GM23338 (cell line): ENCODE data around the gene CDH4. TPM values are rescaled to one million over a fixed set of nuclear protein-coding genes. Genes with fewer than 3 reads are reported as not detected.
A peak's percentile ranks its signal among the peaks of the same experiment; 100 is the strongest.

ENCODE experiments used
- ATAC-seq: fragments of 200-7000 bp; cut with Tn5 transposase; 3 replicates; pipeline ENCODE4 v1.9.1; 2020
- DNase-seq: peaks from one replicate; pipeline ENCODE4 v3.0.0-alpha.2; 2015; ENCODE audit warnings: low spot score
- H2AFZ ChIP-seq: fragments of 200-600 bp; sonication (generic); 2 replicates; pipeline ENCODE4 v1.8.0; 2016; ENCODE audit warnings: antibody characterized with exemption, mild to moderate bottlenecking, moderate library complexity
- H3F3A ChIP-seq: fragments of 200-600 bp; sonication (generic); replicated peaks from 2 replicates; pipeline ENCODE4 v1.8.0; 2017; ENCODE audit warnings: antibody characterized with exemption, mixed run types, low read depth
- H3K27ac ChIP-seq: fragments of 200-600 bp; sonication (generic); 2 replicates; pipeline ENCODE4 v1.6.1; 2016; ENCODE audit warnings: low read depth
- H3K27me3 ChIP-seq: fragments of 200-600 bp; sonication (generic); 2 replicates; pipeline ENCODE4 v1.8.0; 2016; ENCODE audit warnings: mild to moderate bottlenecking, mixed run types, moderate library complexity; ENCODE audit not compliant: insufficient read depth
- H3K36me3 ChIP-seq: fragments of 200-600 bp; sonication (generic); 2 replicates; pipeline ENCODE4 v1.8.0; 2016; ENCODE audit warnings: mild to moderate bottlenecking; ENCODE audit not compliant: insufficient read depth
- H3K4me1 ChIP-seq: fragments of 200-600 bp; sonication (generic); 2 replicates; pipeline ENCODE4 v1.8.0; 2016; ENCODE audit warnings: mild to moderate bottlenecking, moderate library complexity; ENCODE audit not compliant: insufficient read depth
- H3K4me2 ChIP-seq: fragments of 200-600 bp; sonication (generic); 2 replicates; pipeline ENCODE4 v1.7.1; 2017; ENCODE audit warnings: mixed run types
- H3K4me3 ChIP-seq: fragments of 200-600 bp; sonication (generic); 2 replicates; pipeline ENCODE4 v1.6.1; 2016; ENCODE audit warnings: mixed run types
- H3K79me2 ChIP-seq: fragments of 200-600 bp; sonication (generic); replicated peaks from 2 replicates; pipeline ENCODE4 v1.8.0; 2017; ENCODE audit warnings: mild to moderate bottlenecking; ENCODE audit not compliant: insufficient read depth
- H3K9me2 ChIP-seq: fragments of 200-600 bp; sonication (generic); 2 replicates; pipeline ENCODE4 v1.8.0; 2017; ENCODE audit not compliant: insufficient read depth
- H4K20me1 ChIP-seq: fragments of 200-600 bp; sonication (generic); replicated peaks from 2 replicates; pipeline ENCODE4 v1.8.0; 2017; ENCODE audit warnings: mild to moderate bottlenecking; ENCODE audit not compliant: insufficient read depth
- H3K27ac Mint-ChIP-seq: 2 replicates; pipeline ENCODE4 v1.8.0; 2020; ENCODE audit warnings: inconsistent platforms, mild to moderate bottlenecking, moderate library complexity, mixed read lengths
- H3K27me3 Mint-ChIP-seq: 3 replicates; pipeline ENCODE4 v1.8.0; 2022; ENCODE audit warnings: low read depth, mild to moderate bottlenecking, moderate library complexity, mixed read lengths, inconsistent platforms; ENCODE audit not compliant: insufficient read depth, poor library complexity
- H3K36me3 Mint-ChIP-seq: 3 replicates; pipeline ENCODE4 v1.8.0; 2021; ENCODE audit warnings: low read depth, mild to moderate bottlenecking, inconsistent platforms, moderate library complexity, mixed read lengths
- H3K4me1 Mint-ChIP-seq: 3 replicates; pipeline ENCODE4 v1.8.0; 2020; ENCODE audit warnings: mild to moderate bottlenecking, inconsistent platforms, mixed read lengths
- H3K4me3 Mint-ChIP-seq: 3 replicates; pipeline ENCODE4 v1.8.0; 2021; ENCODE audit warnings: moderate library complexity, mild to moderate bottlenecking, inconsistent platforms, mixed read lengths
- H3K9me3 Mint-ChIP-seq: 3 replicates; pipeline ENCODE4 v1.8.0; 2020; ENCODE audit warnings: moderate library complexity, mild to moderate bottlenecking, inconsistent platforms, mixed read lengths
- CREB1 ChIP-seq: fragments of 250-450 bp; sonication (Bioruptor Pico); IDR thresholded peaks from 2 replicates; pipeline ENCODE4 v1.5.0; 2020; ENCODE audit warnings: low read depth, mild to moderate bottlenecking, moderate library complexity
- EZH2 ChIP-seq: fragments of 200-600 bp; sonication (generic); IDR thresholded peaks from one replicate; pipeline ENCODE4 v1.8.0; 2017; ENCODE audit warnings: antibody characterized with exemption, mild to moderate bottlenecking, low read depth; ENCODE audit not compliant: unreplicated experiment
- EZH2phosphoT487 ChIP-seq: fragments of 200-600 bp; sonication (generic); IDR thresholded peaks from one replicate; pipeline ENCODE4 v1.8.1; 2018; ENCODE audit warnings: antibody characterized with exemption; ENCODE audit not compliant: unreplicated experiment
- JUNB ChIP-seq: IDR thresholded peaks from one replicate; pipeline ENCODE4 v1.6.1; 2016; ENCODE audit warnings: antibody characterized with exemption; ENCODE audit not compliant: unreplicated experiment
- POLR2AphosphoS5 ChIP-seq: IDR thresholded peaks from 2 replicates; pipeline ENCODE4 v1.6.1; 2016; ENCODE audit warnings: antibody characterized with exemption, low read depth
- STAT1 ChIP-seq: IDR thresholded peaks from one replicate; pipeline ENCODE4 v1.6.1; 2016; ENCODE audit warnings: antibody characterized with exemption; ENCODE audit not compliant: unreplicated experiment
- ZNF114 ChIP-seq: fragments of 250-450 bp; sonication (Bioruptor Pico); IDR thresholded peaks from 2 replicates; pipeline ENCODE4 v1.5.0; 2020; ENCODE audit warnings: mild to moderate bottlenecking, moderate library complexity
- ZNF331 ChIP-seq: fragments of 250-450 bp; sonication (Bioruptor Pico); IDR thresholded peaks from 2 replicates; pipeline ENCODE4 v1.5.0; 2020; ENCODE audit warnings: low read depth, mild to moderate bottlenecking, moderate library complexity
- polyA plus RNA-seq: library from polyadenylated mRNA; unstranded; fragments of >200 nt; fragmentation: Nextera tagmentation; extraction: Ambion mirVana; gene quantifications from 2 replicates; pipeline ENCODE4 v1.2.1, GENCODE V29; 2016
- total RNA-seq: library from RNA; depleted of rRNA; stranded (reverse); fragments of >200 nt; shearing (Covaris generic); gene quantifications from 2 replicates; pipeline ENCODE4 v1.2.3, GENCODE V29; 2014
- TF ChIP-seq, protein P1 (sequence below): fragments of 250-450 bp; sonication (Bioruptor Pico); IDR thresholded peaks from 2 replicates; pipeline ENCODE4 v1.5.0; 2020; ENCODE audit warnings: mild to moderate bottlenecking, moderate library complexity
- TF ChIP-seq, protein P2 (sequence below): IDR thresholded peaks from one replicate; pipeline ENCODE4 v1.6.1; 2018; ENCODE audit warnings: antibody characterized with exemption; ENCODE audit not compliant: unreplicated experiment

Gene CDH4
- total and polyA plus RNA-seq, 2 experiments from 2014 or later = 1.2 to 4.2 TPM

DNA sequence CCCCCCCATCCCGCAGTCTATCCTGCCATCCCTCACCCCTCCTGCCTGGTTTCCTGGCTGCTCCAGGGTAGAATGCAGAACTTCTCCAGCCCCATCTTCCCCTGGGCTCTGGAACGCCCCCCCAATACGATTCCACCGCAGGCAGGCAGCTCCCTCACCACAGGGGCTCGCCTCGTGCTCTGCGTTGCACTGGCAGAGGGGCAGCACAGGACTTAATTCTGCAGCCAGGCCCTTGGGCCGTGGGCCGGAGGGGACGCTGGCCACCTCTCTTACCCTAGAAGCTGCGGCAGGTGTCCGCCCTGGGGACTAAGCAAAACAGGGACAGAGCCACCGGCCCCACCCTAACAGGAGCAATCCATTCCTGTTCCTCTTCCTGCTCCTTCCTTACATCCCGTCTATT lies 263.9 kb downstream of the CDH4 start:
- Histone ChIP-seq H3K4me3 (no peak overlapping the region), H3K27ac (no peak overlapping the region), H3K79me2 (no peaks in the 10 kb centered on the region), H3K9me2 (peaks cover 10% of the 10 kb centered on the region), H4K20me1 (no peaks in the 10 kb centered on the region), H3K36me3 (no peaks in the 10 kb centered on the region), H3K4me2 (no peak overlapping the region), H3F3A (no peaks in the 10 kb centered on the region), H3K27me3 (no peaks in the 10 kb centered on the region), H2AFZ (no peak overlapping the region), H3K4me1 (peaks cover 15% of the 10 kb centered on the region)
- peaks cover 30% of the 10 kb centered on the region for H3K4me1 Mint-ChIP-seq
- ATAC-seq (peak; percentile 15; the same call in 2 of the 3 replicates), DNase-seq (no peak)
- no peak overlapping the region for H3K4me3 Mint-ChIP-seq
- H3K36me3 Mint-ChIP-seq = no peaks in the 10 kb centered on the region; the same call in 2 of the 3 replicates
- H3K9me3 Mint-ChIP-seq = no peaks in the 10 kb centered on the region
- no peak for TF ChIP-seq EZH2
- no peak for TF ChIP-seq STAT1
- TF ChIP-seq JUNB = no peak
- TF ChIP-seq, protein P1, sequence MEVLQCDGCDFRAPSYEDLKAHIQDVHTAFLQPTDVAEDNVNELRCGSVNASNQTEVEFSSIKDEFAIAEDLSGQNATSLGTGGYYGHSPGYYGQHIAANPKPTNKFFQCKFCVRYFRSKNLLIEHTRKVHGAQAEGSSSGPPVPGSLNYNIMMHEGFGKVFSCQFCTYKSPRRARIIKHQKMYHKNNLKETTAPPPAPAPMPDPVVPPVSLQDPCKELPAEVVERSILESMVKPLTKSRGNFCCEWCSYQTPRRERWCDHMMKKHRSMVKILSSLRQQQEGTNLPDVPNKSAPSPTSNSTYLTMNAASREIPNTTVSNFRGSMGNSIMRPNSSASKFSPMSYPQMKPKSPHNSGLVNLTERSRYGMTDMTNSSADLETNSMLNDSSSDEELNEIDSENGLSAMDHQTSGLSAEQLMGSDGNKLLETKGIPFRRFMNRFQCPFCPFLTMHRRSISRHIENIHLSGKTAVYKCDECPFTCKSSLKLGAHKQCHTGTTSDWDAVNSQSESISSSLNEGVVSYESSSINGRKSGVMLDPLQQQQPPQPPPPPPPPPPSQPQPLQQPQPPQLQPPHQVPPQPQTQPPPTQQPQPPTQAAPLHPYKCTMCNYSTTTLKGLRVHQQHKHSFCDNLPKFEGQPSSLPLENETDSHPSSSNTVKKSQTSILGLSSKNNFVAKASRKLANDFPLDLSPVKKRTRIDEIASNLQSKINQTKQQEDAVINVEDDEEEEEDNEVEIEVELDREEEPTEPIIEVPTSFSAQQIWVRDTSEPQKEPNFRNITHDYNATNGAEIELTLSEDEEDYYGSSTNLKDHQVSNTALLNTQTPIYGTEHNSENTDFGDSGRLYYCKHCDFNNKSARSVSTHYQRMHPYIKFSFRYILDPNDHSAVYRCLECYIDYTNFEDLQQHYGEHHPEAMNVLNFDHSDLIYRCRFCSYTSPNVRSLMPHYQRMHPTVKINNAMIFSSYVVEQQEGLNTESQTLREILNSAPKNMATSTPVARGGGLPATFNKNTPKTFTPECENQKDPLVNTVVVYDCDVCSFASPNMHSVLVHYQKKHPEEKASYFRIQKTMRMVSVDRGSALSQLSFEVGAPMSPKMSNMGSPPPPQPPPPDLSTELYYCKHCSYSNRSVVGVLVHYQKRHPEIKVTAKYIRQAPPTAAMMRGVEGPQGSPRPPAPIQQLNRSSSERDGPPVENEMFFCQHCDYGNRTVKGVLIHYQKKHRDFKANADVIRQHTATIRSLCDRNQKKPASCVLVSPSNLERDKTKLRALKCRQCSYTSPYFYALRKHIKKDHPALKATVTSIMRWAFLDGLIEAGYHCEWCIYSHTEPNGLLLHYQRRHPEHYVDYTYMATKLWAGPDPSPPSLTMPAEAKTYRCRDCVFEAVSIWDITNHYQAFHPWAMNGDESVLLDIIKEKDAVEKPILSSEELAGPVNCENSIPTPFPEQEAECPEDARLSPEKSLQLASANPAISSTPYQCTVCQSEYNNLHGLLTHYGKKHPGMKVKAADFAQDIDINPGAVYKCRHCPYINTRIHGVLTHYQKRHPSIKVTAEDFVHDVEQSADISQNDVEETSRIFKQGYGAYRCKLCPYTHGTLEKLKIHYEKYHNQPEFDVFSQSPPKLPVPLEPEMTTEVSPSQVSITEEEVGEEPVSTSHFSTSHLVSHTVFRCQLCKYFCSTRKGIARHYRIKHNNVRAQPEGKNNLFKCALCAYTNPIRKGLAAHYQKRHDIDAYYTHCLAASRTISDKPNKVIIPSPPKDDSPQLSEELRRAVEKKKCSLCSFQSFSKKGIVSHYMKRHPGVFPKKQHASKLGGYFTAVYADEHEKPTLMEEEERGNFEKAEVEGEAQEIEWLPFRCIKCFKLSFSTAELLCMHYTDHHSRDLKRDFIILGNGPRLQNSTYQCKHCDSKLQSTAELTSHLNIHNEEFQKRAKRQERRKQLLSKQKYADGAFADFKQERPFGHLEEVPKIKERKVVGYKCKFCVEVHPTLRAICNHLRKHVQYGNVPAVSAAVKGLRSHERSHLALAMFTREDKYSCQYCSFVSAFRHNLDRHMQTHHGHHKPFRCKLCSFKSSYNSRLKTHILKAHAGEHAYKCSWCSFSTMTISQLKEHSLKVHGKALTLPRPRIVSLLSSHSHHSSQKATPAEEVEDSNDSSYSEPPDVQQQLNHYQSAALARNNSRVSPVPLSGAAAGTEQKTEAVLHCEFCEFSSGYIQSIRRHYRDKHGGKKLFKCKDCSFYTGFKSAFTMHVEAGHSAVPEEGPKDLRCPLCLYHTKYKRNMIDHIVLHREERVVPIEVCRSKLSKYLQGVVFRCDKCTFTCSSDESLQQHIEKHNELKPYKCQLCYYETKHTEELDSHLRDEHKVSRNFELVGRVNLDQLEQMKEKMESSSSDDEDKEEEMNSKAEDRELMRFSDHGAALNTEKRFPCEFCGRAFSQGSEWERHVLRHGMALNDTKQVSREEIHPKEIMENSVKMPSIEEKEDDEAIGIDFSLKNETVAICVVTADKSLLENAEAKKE = no peak
- TF ChIP-seq CREB1 (CRISPR knock-in tag) = no peak
- no peak for TF ChIP-seq EZH2phosphoT487
- no peak for TF ChIP-seq POLR2AphosphoS5
- TF ChIP-seq ZNF114 (CRISPR knock-in tag) = no peak
- no peak for TF ChIP-seq ZNF331
- TF ChIP-seq, protein P2, sequence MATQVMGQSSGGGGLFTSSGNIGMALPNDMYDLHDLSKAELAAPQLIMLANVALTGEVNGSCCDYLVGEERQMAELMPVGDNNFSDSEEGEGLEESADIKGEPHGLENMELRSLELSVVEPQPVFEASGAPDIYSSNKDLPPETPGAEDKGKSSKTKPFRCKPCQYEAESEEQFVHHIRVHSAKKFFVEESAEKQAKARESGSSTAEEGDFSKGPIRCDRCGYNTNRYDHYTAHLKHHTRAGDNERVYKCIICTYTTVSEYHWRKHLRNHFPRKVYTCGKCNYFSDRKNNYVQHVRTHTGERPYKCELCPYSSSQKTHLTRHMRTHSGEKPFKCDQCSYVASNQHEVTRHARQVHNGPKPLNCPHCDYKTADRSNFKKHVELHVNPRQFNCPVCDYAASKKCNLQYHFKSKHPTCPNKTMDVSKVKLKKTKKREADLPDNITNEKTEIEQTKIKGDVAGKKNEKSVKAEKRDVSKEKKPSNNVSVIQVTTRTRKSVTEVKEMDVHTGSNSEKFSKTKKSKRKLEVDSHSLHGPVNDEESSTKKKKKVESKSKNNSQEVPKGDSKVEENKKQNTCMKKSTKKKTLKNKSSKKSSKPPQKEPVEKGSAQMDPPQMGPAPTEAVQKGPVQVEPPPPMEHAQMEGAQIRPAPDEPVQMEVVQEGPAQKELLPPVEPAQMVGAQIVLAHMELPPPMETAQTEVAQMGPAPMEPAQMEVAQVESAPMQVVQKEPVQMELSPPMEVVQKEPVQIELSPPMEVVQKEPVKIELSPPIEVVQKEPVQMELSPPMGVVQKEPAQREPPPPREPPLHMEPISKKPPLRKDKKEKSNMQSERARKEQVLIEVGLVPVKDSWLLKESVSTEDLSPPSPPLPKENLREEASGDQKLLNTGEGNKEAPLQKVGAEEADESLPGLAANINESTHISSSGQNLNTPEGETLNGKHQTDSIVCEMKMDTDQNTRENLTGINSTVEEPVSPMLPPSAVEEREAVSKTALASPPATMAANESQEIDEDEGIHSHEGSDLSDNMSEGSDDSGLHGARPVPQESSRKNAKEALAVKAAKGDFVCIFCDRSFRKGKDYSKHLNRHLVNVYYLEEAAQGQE = no peak
- H3K27me3 Mint-ChIP-seq = peaks cover 8% of the 10 kb centered on the region
- peak overlapping the region; percentile 14; the same call in 1 of the 2 replicates for H3K27ac Mint-ChIP-seq
